ENCODE results near the gene RUNX1. TPM values are rescaled to one million over a fixed set of nuclear protein-coding genes. Genes with fewer than 3 reads are reported as not detected.
A peak's percentile ranks its signal among the peaks of the same experiment; 100 is the strongest.

RUNX1 gene
- total and polyA plus RNA-seq, 8 donors, result 7.5 to 89.6 (median 10.8) TPM

GRCh38 chr21:35035581-35035980 lies 13.5 kb downstream of the RUNX1 start:
- no peak overlapping the region for H3K4me3 ChIP-seq
- TF ChIP-seq, protein P1, sequence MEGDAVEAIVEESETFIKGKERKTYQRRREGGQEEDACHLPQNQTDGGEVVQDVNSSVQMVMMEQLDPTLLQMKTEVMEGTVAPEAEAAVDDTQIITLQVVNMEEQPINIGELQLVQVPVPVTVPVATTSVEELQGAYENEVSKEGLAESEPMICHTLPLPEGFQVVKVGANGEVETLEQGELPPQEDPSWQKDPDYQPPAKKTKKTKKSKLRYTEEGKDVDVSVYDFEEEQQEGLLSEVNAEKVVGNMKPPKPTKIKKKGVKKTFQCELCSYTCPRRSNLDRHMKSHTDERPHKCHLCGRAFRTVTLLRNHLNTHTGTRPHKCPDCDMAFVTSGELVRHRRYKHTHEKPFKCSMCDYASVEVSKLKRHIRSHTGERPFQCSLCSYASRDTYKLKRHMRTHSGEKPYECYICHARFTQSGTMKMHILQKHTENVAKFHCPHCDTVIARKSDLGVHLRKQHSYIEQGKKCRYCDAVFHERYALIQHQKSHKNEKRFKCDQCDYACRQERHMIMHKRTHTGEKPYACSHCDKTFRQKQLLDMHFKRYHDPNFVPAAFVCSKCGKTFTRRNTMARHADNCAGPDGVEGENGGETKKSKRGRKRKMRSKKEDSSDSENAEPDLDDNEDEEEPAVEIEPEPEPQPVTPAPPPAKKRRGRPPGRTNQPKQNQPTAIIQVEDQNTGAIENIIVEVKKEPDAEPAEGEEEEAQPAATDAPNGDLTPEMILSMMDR (IDR thresholded peaks at IDR 0.05), result no peak
- peaks cover 0 to 30% of the 10 kb centered on the region in 2 donors for H3K4me1 ChIP-seq
- no peak for DNase-seq
- intact Hi-C loops (cut with DNase I), result no loop called here
- no peak for ATAC-seq
- no peaks in the 10 kb centered on the region for H3K27me3 ChIP-seq
- no peak overlapping the region for H3K27ac ChIP-seq
- H3K9me3 ChIP-seq, result no peaks in the 10 kb centered on the region
- no peaks in the 10 kb centered on the region for H3K36me3 ChIP-seq

GRCh38 chr21:35035116-35035515 lies 14.0 kb downstream of the RUNX1 start:
- H3K4me3 ChIP-seq, result no peak overlapping the region
- intact Hi-C loops (cut with DNase I), result no loop called here
- TF ChIP-seq, protein P1 (IDR thresholded peaks at IDR 0.05), result no peak
- H3K9me3 ChIP-seq, result no peaks in the 10 kb centered on the region
- DNase-seq, result no peak
- H3K27ac ChIP-seq, result no peak overlapping the region
- H3K36me3 ChIP-seq, result no peaks in the 10 kb centered on the region
- ATAC-seq, result no peak
- no peaks in the 10 kb centered on the region for H3K27me3 ChIP-seq
- peaks cover 0 to 26% of the 10 kb centered on the region in 2 donors for H3K4me1 ChIP-seq

GRCh38 chr21:35034203-35034926 lies 14.7 kb downstream of the RUNX1 start:
- TF ChIP-seq, protein P1 (IDR thresholded peaks at IDR 0.05), result no peak
- Histone ChIP-seq H3K9me3 (no peaks in the 10 kb centered on the region), H3K27ac (no peak overlapping the region), H3K27me3 (no peaks in the 10 kb centered on the region), H3K4me1 (peaks cover 0 to 18% of the 10 kb centered on the region in 2 donors), H3K4me3 (no peak overlapping the region), H3K36me3 (no peaks in the 10 kb centered on the region)
- no peak for DNase-seq
- intact Hi-C loops (cut with DNase I), result no loop called here
- no peak for ATAC-seq

DNA sequence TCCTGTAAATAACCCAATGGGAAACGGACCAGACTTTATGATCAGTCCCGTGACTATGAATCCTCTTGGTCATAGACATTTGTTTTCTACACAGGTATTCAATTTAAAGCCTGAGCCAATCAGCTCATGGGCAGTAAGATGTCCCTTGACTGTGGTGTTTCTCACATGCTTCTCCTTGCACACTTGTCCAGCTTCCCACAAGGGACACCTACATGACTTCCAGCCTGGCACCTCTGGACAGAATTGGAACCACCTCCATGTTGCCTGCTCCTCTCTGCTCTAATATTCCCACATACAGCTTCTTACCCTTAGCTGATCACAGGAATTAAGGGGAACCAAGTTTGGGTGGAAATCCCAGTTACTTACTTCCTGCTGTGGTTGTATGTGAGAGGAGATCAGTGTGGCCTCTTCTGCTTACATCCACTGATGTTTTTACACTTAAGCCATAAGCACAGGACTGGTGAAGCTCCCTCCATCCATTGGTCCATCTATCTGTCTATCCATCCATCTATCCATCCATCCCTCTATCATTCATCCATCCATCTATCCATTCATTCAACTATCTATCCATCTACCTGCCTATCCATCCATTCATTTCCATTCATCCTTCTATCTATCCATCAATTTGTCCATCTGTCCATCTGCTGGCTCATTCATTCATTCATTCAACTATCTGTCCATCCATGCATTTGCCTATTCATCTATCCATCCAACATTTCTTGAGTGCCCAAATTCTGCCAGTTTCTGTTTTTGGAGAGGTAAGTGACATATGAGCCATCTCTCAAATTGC lies 16.4 kb downstream of the RUNX1 start:
- Histone ChIP-seq H3K36me3 (no peaks in the 10 kb centered on the region), H3K27ac (no peak overlapping the region), H3K4me1 (peaks cover 1 to 18% of the 10 kb centered on the region in 2 donors), H3K9me3 (no peaks in the 10 kb centered on the region), H3K27me3 (no peaks in the 10 kb centered on the region), H3K4me3 (no peak overlapping the region)
- intact Hi-C loops (cut with DNase I), result no loop called here
- TF ChIP-seq, protein P1 (IDR thresholded peaks at IDR 0.05), result no peak
- no peak for DNase-seq
- ATAC-seq, result no peak

GRCh38 chr21:35028451-35028978 lies 20.6 kb downstream of the RUNX1 start:
- DNase-seq, result no peak
- Histone ChIP-seq H3K27ac (peak overlapping the region in 1 of 2 donors; percentile 94), H3K4me1 (peaks cover 17 to 38% of the 10 kb centered on the region in 2 donors), H3K4me3 (no peak overlapping the region), H3K9me3 (no peaks in the 10 kb centered on the region), H3K36me3 (no peaks in the 10 kb centered on the region), H3K27me3 (peaks cover 0 to 9% of the 10 kb centered on the region in 2 donors)
- TF ChIP-seq, protein P1 (IDR thresholded peaks at IDR 0.05), result no peak
- intact Hi-C loops (cut with DNase I), result no loop called here
- ATAC-seq, result no peak
